ENCODE measurements around the gene LMF1.

DNA sequence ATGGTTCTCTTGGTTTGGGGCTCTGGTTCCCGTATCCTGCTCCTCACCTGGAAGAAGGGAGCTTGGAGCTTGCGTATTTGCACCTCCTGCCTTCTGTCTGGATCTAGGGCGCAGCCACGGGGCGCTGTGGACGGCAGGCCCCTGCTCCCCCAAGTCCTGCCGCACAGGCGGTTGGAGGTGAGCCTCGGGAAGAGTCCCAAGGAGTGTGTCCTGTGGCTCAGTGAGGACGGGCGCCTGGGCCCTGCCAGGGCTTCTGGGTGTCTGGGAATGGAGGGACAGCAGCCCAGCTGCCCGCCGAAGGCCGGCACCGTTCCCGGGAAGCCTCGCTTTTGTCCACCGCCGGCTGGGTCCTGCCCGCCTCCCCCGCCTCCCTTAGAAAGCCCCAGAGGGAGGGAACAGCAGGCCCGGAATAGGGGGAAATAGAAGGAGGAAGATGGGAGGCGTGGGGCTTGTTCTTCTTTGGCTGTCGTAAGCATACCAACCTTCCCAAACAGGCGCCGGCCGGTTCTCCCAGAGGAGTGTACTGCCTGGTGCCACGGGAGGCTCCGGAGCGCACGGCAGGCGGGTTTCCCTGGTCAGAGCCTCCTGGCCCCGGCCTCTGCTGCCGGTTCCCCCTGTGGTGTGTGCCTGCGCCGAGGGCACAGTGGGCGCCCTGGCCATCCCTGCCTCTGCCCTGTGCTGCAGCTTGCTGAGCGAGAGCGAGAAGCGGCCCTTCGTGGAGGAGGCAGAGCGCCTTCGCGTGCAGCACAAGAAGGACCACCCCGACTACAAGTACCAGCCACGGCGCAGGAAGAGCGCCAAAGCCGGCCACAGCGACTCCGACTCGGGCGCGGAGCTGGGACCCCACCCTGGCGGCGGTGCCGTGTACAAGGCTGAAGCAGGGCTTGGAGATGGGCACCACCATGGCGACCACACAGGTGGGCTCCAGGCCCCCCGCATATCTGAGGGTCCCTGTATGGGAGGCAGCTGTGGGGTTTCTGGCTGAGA, 12.6 kb upstream of the LMF1 start:
- TF ChIP-seq CTCF (IDR thresholded peaks at IDR 0.05) = no peak
- TF ChIP-seq POLR2A (IDR thresholded peaks at IDR 0.05) = no peak
